HCT116 (cell line): ENCODE results near the gene C13orf46. TPM values are rescaled to one million over a fixed set of nuclear protein-coding genes. Genes with fewer than 3 reads are reported as not detected.

Source experiments
- ATAC-seq: fragments of 200-7000 bp; cut with Tn5 transposase; 2 replicates; pipeline ENCODE4 v1.9.1; 2020; ENCODE audit warnings: mild to moderate bottlenecking, moderate library complexity
- BruUV-seq: library from RNA; stranded (reverse); fragments of 400-500 nt; replicated peaks from 2 replicates; lab custom pipeline; 2021; lab: Mats Ljungman, UMichigan
- CTCF ChIA-PET: fragments of 300-600 bp; sonication (Branson Sonifier 250); formaldehyde crosslinking; loops from one replicate; lab custom pipeline; 2021; ENCODE audit warnings: antibody characterized with exemption; lab: Charles Lee
- POLR2A ChIA-PET: fragments of 300-600, 350-600 bp; sonication (Branson Sonifier 250); formaldehyde crosslinking; loops from one replicate; lab custom pipeline; 2021; ENCODE audit warnings: antibody characterized with exemption; lab: Charles Lee
- RAD21 ChIA-PET, 2 experiments: fragments of 300-600 bp; sonication (Branson Sonifier 250); formaldehyde crosslinking; loops; one replicate each; lab custom pipeline; 2023; ENCODE audit warnings: low total read pairs in 2 of 2; ENCODE audit not compliant: uncharacterized antibody in 2 of 2, unreplicated experiment in 2 of 2, low non-redundant PET in 1 of 2; lab: Charles Lee
- DNase-seq: peaks from one replicate; pipeline ENCODE4 v3.0.0-alpha.2; 2010; ENCODE audit warnings: low read depth, low spot score
- H2AFZ ChIP-seq: fragments of 200-600 bp; shearing (Covaris generic), sonication (generic); 2 replicates; pipeline ENCODE4 v1.6.1; 2017; ENCODE audit warnings: low read depth, mixed run types, mixed read lengths, antibody characterized with exemption, low read length; ENCODE audit not compliant: poor library complexity, severe bottlenecking
- H3K27ac ChIP-seq: 2 replicates; pipeline ENCODE4 v1.5.1; 2012; ENCODE audit warnings: low read depth, low read length
- H3K27me3 ChIP-seq: fragments of 200-600 bp; sonication (generic); 2 replicates; pipeline ENCODE4 v1.6.1; 2016; ENCODE audit warnings: mixed run types, low read length, mixed read lengths; ENCODE audit not compliant: insufficient read depth
- H3K36me3 ChIP-seq, 2 experiments: fragments of 200-500 bp in 1 of 2; fragments of 200-600 bp in 1 of 2; sonication (Bioruptor generic) in 1 of 2; sonication (generic) in 1 of 2; 2 replicates each; pipeline versions ENCODE4 v1.5.1 to v1.6.1; 2014 to 2016; ENCODE audit warnings: low read length in 2 of 2, inconsistent platforms in 1 of 2, mixed read lengths in 1 of 2, mixed run types in 1 of 2; ENCODE audit not compliant: insufficient read depth in 2 of 2, control insufficient read depth in 1 of 2
- H3K4me1 ChIP-seq, 2 experiments: fragments of 200-600 bp in 1 of 2; sonication (generic) in 1 of 2; 2 replicates each; pipeline versions ENCODE4 v1.5.1 to v1.6.1; 2012 to 2017; ENCODE audit warnings: low read length in 2 of 2, inconsistent platforms in 1 of 2, mild to moderate bottlenecking in 1 of 2, mixed read lengths in 1 of 2, mixed run types in 1 of 2, moderate library complexity in 1 of 2; ENCODE audit not compliant: insufficient read depth in 2 of 2, control insufficient read depth in 1 of 2
- H3K4me2 ChIP-seq: fragments of 200-600 bp; sonication (generic); 2 replicates; pipeline ENCODE4 v1.6.1; 2017; ENCODE audit warnings: mixed run types, low read length, mixed read lengths
- H3K4me3 ChIP-seq, 2 experiments: fragments of 200-600 bp in 1 of 2; sonication (generic) in 1 of 2; replicated peaks in 1 of 2; 2 replicates each; pipeline ENCODE4 v1.5.1; 2011 to 2016; ENCODE audit warnings: low read length in 2 of 2, control low read depth in 1 of 2, low read depth in 1 of 2, mild to moderate bottlenecking in 1 of 2, mixed read lengths in 1 of 2, mixed run types in 1 of 2
- H3K79me2 ChIP-seq: fragments of 200-600 bp; sonication (generic); 2 replicates; pipeline ENCODE4 v1.6.1; 2017; ENCODE audit warnings: mild to moderate bottlenecking, mixed run types, low read length, moderate library complexity, mixed read lengths; ENCODE audit not compliant: insufficient read depth
- H3K9ac ChIP-seq: fragments of 200-600 bp; sonication (generic); 2 replicates; pipeline ENCODE4 v1.6.1; 2016; ENCODE audit warnings: low read length, mixed read lengths
- H3K9me2 ChIP-seq: fragments of 200-600 bp; sonication (generic), shearing (Covaris generic); 2 replicates; pipeline ENCODE4 v1.6.1; 2017; ENCODE audit warnings: mixed run types, mild to moderate bottlenecking, moderate library complexity; ENCODE audit not compliant: insufficient read depth
- H3K9me3 ChIP-seq, 2 experiments: fragments of 200-500 bp in 1 of 2; fragments of 200-600 bp in 1 of 2; sonication (Bioruptor generic) in 1 of 2; sonication (generic) in 1 of 2; 2 replicates each; pipeline ENCODE4 v1.6.1; 2014 to 2017; ENCODE audit warnings: low read length in 2 of 2, mixed read lengths in 2 of 2, inconsistent platforms in 1 of 2, low read depth in 1 of 2, mild to moderate bottlenecking in 1 of 2, mixed run types in 1 of 2, moderate library complexity in 1 of 2; ENCODE audit not compliant: control insufficient read depth in 1 of 2, insufficient read depth in 1 of 2
- H4K20me1 ChIP-seq: fragments of 200-600 bp; sonication (generic), shearing (Covaris generic); 2 replicates; pipeline ENCODE4 v1.6.1; 2017; ENCODE audit warnings: mixed run types, mild to moderate bottlenecking, moderate library complexity; ENCODE audit not compliant: insufficient read depth
- CBX3 ChIP-seq: IDR thresholded peaks from 2 replicates; pipeline ENCODE4 v1.6.1; 2012; ENCODE audit warnings: low read depth
- CTCF ChIP-seq, 3 experiments: fragments of 200-600 bp in 1 of 3; sonication (generic) in 1 of 3; IDR thresholded peaks in 2 of 3; conservative IDR thresholded peaks in 1 of 3; 2 replicates each; pipeline ENCODE4 v1.5.1; 2012 to 2017; ENCODE audit warnings: low read depth in 2 of 3, low read length in 2 of 3, antibody characterized with exemption in 1 of 3, borderline replicate concordance in 1 of 3, control low read depth in 1 of 3, mild to moderate bottlenecking in 1 of 3, mixed read lengths in 1 of 3, mixed run types in 1 of 3, moderate library complexity in 1 of 3; ENCODE audit not compliant: insufficient read depth in 1 of 3
- EGR1 ChIP-seq: IDR thresholded peaks from 2 replicates; pipeline ENCODE4 v1.6.1; 2012; ENCODE audit warnings: low read depth
- ELF1 ChIP-seq: IDR thresholded peaks from 2 replicates; pipeline ENCODE4 v1.6.1; 2012; ENCODE audit warnings: low read depth, borderline replicate concordance
- EZH2phosphoT487 ChIP-seq: fragments of 200-600 bp; IDR thresholded peaks from 2 replicates; pipeline ENCODE4 v1.6.1; 2018; ENCODE audit warnings: antibody characterized with exemption, borderline replicate concordance
- FOSL1 ChIP-seq: IDR thresholded peaks from 2 replicates; pipeline ENCODE4 v1.6.1; 2012; ENCODE audit warnings: low read depth
- JUND ChIP-seq: IDR thresholded peaks from 2 replicates; pipeline ENCODE4 v1.6.1; 2012
- POLR2A ChIP-seq: IDR thresholded peaks from 2 replicates; pipeline ENCODE4 v1.7.0; 2011; ENCODE audit warnings: borderline replicate concordance; ENCODE audit not compliant: insufficient read depth, insufficient read length; ENCODE audit errors: extremely low read depth
- REST ChIP-seq: IDR thresholded peaks from 2 replicates; pipeline ENCODE4 v1.6.1; 2012; ENCODE audit warnings: low read depth
- SP1 ChIP-seq: IDR thresholded peaks from 2 replicates; pipeline ENCODE4 v1.6.1; 2012; ENCODE audit warnings: low read depth
- TCF7L2 ChIP-seq: IDR thresholded peaks from 2 replicates; pipeline ENCODE4 v1.7.0; 2011; ENCODE audit warnings: borderline replicate concordance, inconsistent platforms; ENCODE audit not compliant: insufficient read depth, insufficient read length; ENCODE audit errors: extremely low read depth
- ZBTB33 ChIP-seq: IDR thresholded peaks from 2 replicates; pipeline ENCODE4 v1.6.1; 2011; ENCODE audit warnings: mild to moderate bottlenecking, low read length, moderate library complexity; ENCODE audit not compliant: insufficient replicate concordance; ENCODE audit errors: extremely low read depth
- intact Hi-C: fragments of 100-400 bp; cut with micrococcal nuclease; formaldehyde crosslinking; loops from 2 replicates; pipeline ENCODE4 v1.10.0; 2022
- total RNA-seq: library from RNA; stranded (reverse); gene quantifications from one replicate; pipeline ENCODE4 v1.2.1, GENCODE V29; 2021; ENCODE audit not compliant: unreplicated experiment

Gene C13orf46
- total RNA-seq, 1 experiment from 2014 or later = 0.93 TPM

GRCh38 chr13:114019367-114019766 is 45.5 kb upstream of the C13orf46 start:
- Histone ChIP-seq H3K36me3 (no peaks in the 10 kb centered on the region), H4K20me1 (no peaks in the 10 kb centered on the region), H3K27me3 (no peaks in the 10 kb centered on the region), H3K9ac (no peak overlapping the region), H3K4me3 (no peak overlapping the region), H3K9me3 (no peaks in the 10 kb centered on the region), H3K4me2 (no peak overlapping the region), H3K4me1 (peaks cover 0 to 5% of the 10 kb centered on the region in 2 experiments; a peak in 2 of 4 replicates), H2AFZ (no peak overlapping the region), H3K79me2 (no peaks in the 10 kb centered on the region), H3K9me2 (no peaks in the 10 kb centered on the region), H3K27ac (no peak overlapping the region)
- DNase-seq = peak; percentile 8
- BruUV-seq = no TSS peak
- intact Hi-C loops = no loop called here
- RAD21 ChIA-PET = no interaction called here
- POLR2A ChIA-PET = no interaction called here
- no peak for TF ChIP-seq EZH2phosphoT487
- TF ChIP-seq POLR2A = no peak
- TF ChIP-seq TCF7L2 = no peak
- peak; percentile 79 for ATAC-seq
- CTCF ChIA-PET = no interaction called here

GRCh38 chr13:114018461-114019055 is 44.7 kb upstream of the C13orf46 start:
- Histone ChIP-seq H3K27me3 (no peaks in the 10 kb centered on the region), H3K9me3 (no peaks in the 10 kb centered on the region), H2AFZ (no peak overlapping the region), H4K20me1 (no peaks in the 10 kb centered on the region), H3K9ac (no peak overlapping the region), H3K4me1 (peaks cover 0 to 5% of the 10 kb centered on the region in 2 experiments; a peak in 2 of 4 replicates), H3K4me2 (no peak overlapping the region), H3K27ac (no peak overlapping the region), H3K79me2 (no peaks in the 10 kb centered on the region), H3K4me3 (no peak overlapping the region), H3K9me2 (no peaks in the 10 kb centered on the region), H3K36me3 (no peaks in the 10 kb centered on the region)
- intact Hi-C loops = no loop called here
- TF ChIP-seq REST = no peak
- no peak for TF ChIP-seq ELF1
- TF ChIP-seq JUND = no peak
- TF ChIP-seq POLR2A = no peak
- TF ChIP-seq ZBTB33 = no peak
- no peak for TF ChIP-seq EGR1
- no peak for TF ChIP-seq SP1
- no peak for TF ChIP-seq CTCF (IDR thresholded peaks at IDR 0.05 in 2 of 3, conservative IDR thresholded peaks at IDR 0.05 in 1 of 3; ENCODE audit: borderline replicate concordance in 1 of 3, insufficient read depth in 1 of 3, low read depth in 2 of 3, low read length in 2 of 3)
- TF ChIP-seq FOSL1 = no peak
- TF ChIP-seq CBX3 = no peak
- CTCF ChIA-PET = no interaction called here
- POLR2A ChIA-PET = no interaction called here
- BruUV-seq = no TSS peak
- RAD21 ChIA-PET = no interaction called here
- ATAC-seq (no peak), DNase-seq (no peak)
